ENCODE measurements around the gene MACROD2. TPM values are rescaled to one million over a fixed set of nuclear protein-coding genes. Genes with fewer than 3 reads are reported as not detected.

Gene MACROD2
- total RNA-seq, 1 experiment from 2014 or later: 1.4 TPM

DNA sequence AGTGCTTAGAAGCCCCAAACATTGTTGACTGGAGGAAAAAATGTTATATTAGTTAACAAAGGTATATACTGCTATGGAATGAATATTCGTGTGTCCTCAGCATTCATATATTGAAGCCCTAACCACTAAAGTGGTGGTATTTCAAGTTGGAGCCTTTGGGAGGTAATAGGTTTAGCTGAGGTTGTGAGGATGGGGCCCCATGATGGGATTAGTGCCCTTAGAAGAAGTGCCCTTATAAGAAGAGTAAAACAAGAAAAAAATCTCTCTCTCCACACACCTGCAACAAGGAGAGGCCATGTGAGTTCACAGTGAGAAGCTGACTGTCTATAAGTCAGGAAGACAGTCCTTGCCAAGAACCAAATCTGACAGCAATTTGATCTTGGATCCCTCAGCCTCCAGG lies 1103.8 kb downstream of the MACROD2 start:
- CTCF ChIA-PET: no interaction called here

DNA sequence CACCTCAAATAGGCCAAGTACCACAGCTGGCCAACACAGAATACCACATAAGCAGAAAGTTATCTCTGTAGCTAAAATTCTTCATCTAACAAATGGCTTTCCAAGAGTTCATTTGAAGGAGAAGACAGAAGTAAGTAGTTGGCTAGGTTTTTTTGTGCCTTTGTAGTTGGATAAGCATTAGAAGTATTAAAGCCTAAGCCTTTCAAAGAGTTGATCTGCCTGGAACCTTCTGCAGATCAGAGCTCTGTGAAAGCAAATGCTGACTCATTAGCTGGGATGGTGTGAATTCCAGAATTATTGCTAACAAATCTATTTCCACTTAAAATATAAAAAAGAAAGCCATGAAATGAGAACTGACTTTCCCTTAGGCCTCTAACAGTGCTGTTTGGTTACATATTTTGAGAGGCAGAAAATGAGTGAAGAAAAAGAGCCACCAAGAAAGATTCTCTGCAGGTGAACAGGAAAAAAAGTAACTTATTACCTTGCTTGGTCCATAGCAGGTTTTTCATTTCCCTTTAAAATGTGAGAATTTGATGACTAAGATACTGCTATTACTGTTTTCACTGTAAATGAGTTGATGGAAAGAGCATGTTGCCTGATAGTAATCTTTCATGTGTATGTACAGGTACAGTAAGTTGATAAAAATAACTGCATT lies 1105.3 kb downstream of the MACROD2 start:
- Histone ChIP-seq H3K9me3 (ENCODE audit: low read depth, low read length, poor library complexity, severe bottlenecking) (peaks cover 4% of the 10 kb centered on the region), H3K27me3 (replicated peaks; ENCODE audit: insufficient read depth, low read depth, low read length, poor library complexity) (no peaks in the 10 kb centered on the region), H3K27ac (ENCODE audit: low read depth, low read length, poor library complexity, severe bottlenecking) (no peak overlapping the region), H3K4me3 (ENCODE audit: low read depth, low read length, poor library complexity, severe bottlenecking) (no peak overlapping the region), H3K36me3 (ENCODE audit: insufficient read depth, low read length, poor library complexity, severe bottlenecking) (no peaks in the 10 kb centered on the region), H3K4me1 (ENCODE audit: insufficient read depth, low read length, poor library complexity, severe bottlenecking) (no peaks in the 10 kb centered on the region)
- TF ChIP-seq EZH2 (IDR thresholded peaks at IDR 0.05; ENCODE audit: borderline replicate concordance, low read depth, low read length, poor library complexity, severe bottlenecking): no peak
- TF ChIP-seq, protein P1, sequence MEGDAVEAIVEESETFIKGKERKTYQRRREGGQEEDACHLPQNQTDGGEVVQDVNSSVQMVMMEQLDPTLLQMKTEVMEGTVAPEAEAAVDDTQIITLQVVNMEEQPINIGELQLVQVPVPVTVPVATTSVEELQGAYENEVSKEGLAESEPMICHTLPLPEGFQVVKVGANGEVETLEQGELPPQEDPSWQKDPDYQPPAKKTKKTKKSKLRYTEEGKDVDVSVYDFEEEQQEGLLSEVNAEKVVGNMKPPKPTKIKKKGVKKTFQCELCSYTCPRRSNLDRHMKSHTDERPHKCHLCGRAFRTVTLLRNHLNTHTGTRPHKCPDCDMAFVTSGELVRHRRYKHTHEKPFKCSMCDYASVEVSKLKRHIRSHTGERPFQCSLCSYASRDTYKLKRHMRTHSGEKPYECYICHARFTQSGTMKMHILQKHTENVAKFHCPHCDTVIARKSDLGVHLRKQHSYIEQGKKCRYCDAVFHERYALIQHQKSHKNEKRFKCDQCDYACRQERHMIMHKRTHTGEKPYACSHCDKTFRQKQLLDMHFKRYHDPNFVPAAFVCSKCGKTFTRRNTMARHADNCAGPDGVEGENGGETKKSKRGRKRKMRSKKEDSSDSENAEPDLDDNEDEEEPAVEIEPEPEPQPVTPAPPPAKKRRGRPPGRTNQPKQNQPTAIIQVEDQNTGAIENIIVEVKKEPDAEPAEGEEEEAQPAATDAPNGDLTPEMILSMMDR (conservative IDR thresholded peaks at IDR 0.05; ENCODE audit: low read depth, low read length): no peak
- ChIA-PET CTCF (no interaction called here), POLR2A (ENCODE audit: low non-redundant PET) (no interaction called here)
- DNase-seq (ENCODE audit: low spot score): no peak
- no TSS peak for BruUV-seq (replicated peaks)
- intact Hi-C loops (cut with micrococcal nuclease; ENCODE audit: unreplicated experiment): no loop called here

More for the DNA sequence above, 1103.8 kb downstream of the MACROD2 start:
- no peak for TF ChIP-seq EZH2 (IDR thresholded peaks at IDR 0.05; ENCODE audit: borderline replicate concordance, low read depth, low read length, poor library complexity, severe bottlenecking)
- TF ChIP-seq, protein P1 (conservative IDR thresholded peaks at IDR 0.05; ENCODE audit: low read depth, low read length): no peak
- peaks cover 4% of the 10 kb centered on the region for H3K9me3 ChIP-seq (ENCODE audit: low read depth, low read length, poor library complexity, severe bottlenecking)
- no peak for DNase-seq (ENCODE audit: low spot score)
- no peaks in the 10 kb centered on the region for H3K27me3 ChIP-seq (replicated peaks; ENCODE audit: insufficient read depth, low read depth, low read length, poor library complexity)
- no peaks in the 10 kb centered on the region for H3K4me1 ChIP-seq (ENCODE audit: insufficient read depth, low read length, poor library complexity, severe bottlenecking)
- intact Hi-C loops (cut with micrococcal nuclease; ENCODE audit: unreplicated experiment): no loop called here
- BruUV-seq (replicated peaks): no TSS peak
- H3K27ac ChIP-seq (ENCODE audit: low read depth, low read length, poor library complexity, severe bottlenecking): no peak overlapping the region
- POLR2A ChIA-PET (ENCODE audit: low non-redundant PET): no interaction called here
- no peaks in the 10 kb centered on the region for H3K36me3 ChIP-seq (ENCODE audit: insufficient read depth, low read length, poor library complexity, severe bottlenecking)
- H3K4me3 ChIP-seq (ENCODE audit: low read depth, low read length, poor library complexity, severe bottlenecking): no peak overlapping the region

DNA sequence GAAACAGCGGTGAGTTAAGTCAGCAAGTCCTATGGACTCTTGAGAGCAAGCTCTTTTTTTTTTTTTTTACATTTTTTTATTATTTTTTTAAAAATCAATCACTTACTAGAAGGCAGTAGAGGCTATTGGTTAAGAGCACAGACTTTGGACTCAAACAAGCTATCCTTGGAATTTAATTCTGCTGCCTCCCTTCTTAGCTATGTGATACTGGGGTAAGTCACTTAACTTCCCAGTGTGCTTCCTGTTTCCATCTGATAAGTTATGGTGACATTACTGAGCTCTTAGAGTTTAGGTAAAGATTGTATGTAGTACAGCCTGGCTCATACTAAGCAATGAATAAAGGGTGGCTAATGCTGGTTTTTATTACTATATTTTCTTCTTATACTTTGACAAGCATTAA lies 1112.6 kb downstream of the MACROD2 start:
- CTCF ChIA-PET: no interaction called here
- H3K27me3 ChIP-seq (replicated peaks; ENCODE audit: insufficient read depth, low read depth, low read length, poor library complexity): no peaks in the 10 kb centered on the region
- POLR2A ChIA-PET (ENCODE audit: low non-redundant PET): no interaction called here

More for the DNA sequence above, 1112.6 kb downstream of the MACROD2 start:
- no peak for DNase-seq (ENCODE audit: low spot score)
- H3K27ac ChIP-seq (ENCODE audit: low read depth, low read length, poor library complexity, severe bottlenecking): no peak overlapping the region
- H3K4me1 ChIP-seq (ENCODE audit: insufficient read depth, low read length, poor library complexity, severe bottlenecking): no peaks in the 10 kb centered on the region
- no peaks in the 10 kb centered on the region for H3K9me3 ChIP-seq (ENCODE audit: low read depth, low read length, poor library complexity, severe bottlenecking)
- no peaks in the 10 kb centered on the region for H3K36me3 ChIP-seq (ENCODE audit: insufficient read depth, low read length, poor library complexity, severe bottlenecking)
- TF ChIP-seq EZH2 (IDR thresholded peaks at IDR 0.05; ENCODE audit: borderline replicate concordance, low read depth, low read length, poor library complexity, severe bottlenecking): no peak
- TF ChIP-seq, protein P1 (conservative IDR thresholded peaks at IDR 0.05; ENCODE audit: low read depth, low read length): no peak
- intact Hi-C loops (cut with micrococcal nuclease; ENCODE audit: unreplicated experiment): no loop called here
- H3K4me3 ChIP-seq (ENCODE audit: low read depth, low read length, poor library complexity, severe bottlenecking): no peak overlapping the region
- no TSS peak for BruUV-seq (replicated peaks)
